ENCODE results near the gene ARHGEF7. TPM values are rescaled to one million over a fixed set of nuclear protein-coding genes. Genes with fewer than 3 reads are reported as not detected.
"Not testable (repeated sequence)": the region's sequence is repeated elsewhere in the genome, so short reads cannot be mapped to it uniquely, and the experiment has no call there.

ARHGEF7 gene
- total and polyA plus RNA-seq, 5 donors from 2014 or later: 7.1 to 84.9 (median 9.8) TPM

- DNase-seq (no peak), ATAC-seq (ENCODE audit: low read depth in 2 of 2) (no peak)
- no peaks in the 10 kb centered on the region for H3K27me3 Mint-ChIP-seq
- peak overlapping the region; percentile 48 to 68 (median 52) for H3K27ac Mint-ChIP-seq
- H3K36me3 Mint-ChIP-seq: peaks cover 73% of the 10 kb centered on the region
- H3K9me3 Mint-ChIP-seq: peaks cover 0 to 4% (median 0%) of the 10 kb centered on the region in 7 donors
- Histone ChIP-seq H3K4me3 (ENCODE audit: low read depth, low read length) (no peak overlapping the region), H3K27me3 (ENCODE audit: control insufficient read depth, insufficient read depth, low read length) (no peaks in the 10 kb centered on the region), H3K4me1 (ENCODE audit: control insufficient read depth, insufficient read depth, low read length, poor library complexity, severe bottlenecking) (no peaks in the 10 kb centered on the region), H3K9me3 (ENCODE audit: control insufficient read depth in 2 of 2, low read length in 2 of 2) (no peaks in the 10 kb centered on the region), H3K27ac (ENCODE audit: insufficient read depth, low read length, poor library complexity, severe bottlenecking) (no peak overlapping the region), H3K36me3 (ENCODE audit: control insufficient read depth, insufficient read depth, low read length) (peaks cover 59% of the 10 kb centered on the region)
- no peak overlapping the region for H3K4me3 Mint-ChIP-seq
- peaks cover 0 to 16% (median 6%) of the 10 kb centered on the region in 4 donors for H3K4me1 Mint-ChIP-seq
Observed at GRCh38 chr13:111252446-111253364, 137.6 kb downstream of the ARHGEF7 start.

GRCh38 chr13:111253365-111253872, 138.3 kb downstream of the ARHGEF7 start:
- H3K27ac Mint-ChIP-seq: no peak overlapping the region
- H3K4me1 ChIP-seq (ENCODE audit: control insufficient read depth, insufficient read depth, low read length, poor library complexity, severe bottlenecking): no peaks in the 10 kb centered on the region
- H3K9me3 Mint-ChIP-seq: peaks cover 0 to 4% (median 0%) of the 10 kb centered on the region in 7 donors
- no peaks in the 10 kb centered on the region for H3K9me3 ChIP-seq (ENCODE audit: control insufficient read depth in 2 of 2, low read length in 2 of 2)
- H3K27me3 ChIP-seq (ENCODE audit: control insufficient read depth, insufficient read depth, low read length): no peaks in the 10 kb centered on the region
- H3K4me3 ChIP-seq (ENCODE audit: low read depth, low read length): no peak overlapping the region
- H3K27me3 Mint-ChIP-seq: no peaks in the 10 kb centered on the region
- ATAC-seq (ENCODE audit: low read depth in 2 of 2) (no peak), DNase-seq (no peak)
- H3K4me3 Mint-ChIP-seq: no peak overlapping the region
- H3K27ac ChIP-seq (ENCODE audit: insufficient read depth, low read length, poor library complexity, severe bottlenecking): no peak overlapping the region
- peaks cover 0 to 16% (median 5%) of the 10 kb centered on the region in 4 donors for H3K4me1 Mint-ChIP-seq
- H3K36me3 Mint-ChIP-seq: peaks cover 72% of the 10 kb centered on the region
- peaks cover 56% of the 10 kb centered on the region for H3K36me3 ChIP-seq (ENCODE audit: control insufficient read depth, insufficient read depth, low read length)

- H3K4me3 ChIP-seq (ENCODE audit: low read depth, low read length): no peak overlapping the region
- H3K36me3 Mint-ChIP-seq: peaks cover 74% of the 10 kb centered on the region
- H3K27me3 Mint-ChIP-seq: no peaks in the 10 kb centered on the region
- ATAC-seq (ENCODE audit: low read depth in 2 of 2) (no peak), DNase-seq (no peak)
- H3K9me3 ChIP-seq (ENCODE audit: control insufficient read depth in 2 of 2, low read length in 2 of 2): peaks cover 7 to 15% of the 10 kb centered on the region in 2 experiments
- H3K4me1 ChIP-seq (ENCODE audit: control insufficient read depth, insufficient read depth, low read length, poor library complexity, severe bottlenecking): no peaks in the 10 kb centered on the region
- H3K4me3 Mint-ChIP-seq: no peak overlapping the region
- H3K36me3 ChIP-seq (ENCODE audit: control insufficient read depth, insufficient read depth, low read length): peaks cover 55% of the 10 kb centered on the region
- H3K27me3 ChIP-seq (ENCODE audit: control insufficient read depth, insufficient read depth, low read length): no peaks in the 10 kb centered on the region
- no peak overlapping the region for H3K27ac Mint-ChIP-seq
- peaks cover 0 to 16% (median 5%) of the 10 kb centered on the region in 4 donors for H3K4me1 Mint-ChIP-seq
- H3K9me3 Mint-ChIP-seq: peaks cover 0 to 13% (median 2%) of the 10 kb centered on the region in 7 donors
- no peak overlapping the region for H3K27ac ChIP-seq (ENCODE audit: insufficient read depth, low read length, poor library complexity, severe bottlenecking)
Observed at GRCh38 chr13:111255228-111255790, 140.2 kb downstream of the ARHGEF7 start.

GRCh38 chr13:111256458-111256857, 141.3 kb downstream of the ARHGEF7 start:
- Mint-ChIP-seq H3K4me3 (no peak overlapping the region), H3K9me3 (peaks cover 0 to 16% (median 2%) of the 10 kb centered on the region in 7 donors), H3K27ac (peak overlapping the region in 2 of 3 donors; percentile 27 to 45), H3K36me3 (peaks cover 68% of the 10 kb centered on the region), H3K27me3 (no peaks in the 10 kb centered on the region), H3K4me1 (peaks cover 0 to 17% (median 8%) of the 10 kb centered on the region in 4 donors)
- Histone ChIP-seq H3K9me3 (ENCODE audit: control insufficient read depth in 2 of 2, low read length in 2 of 2) (peaks cover 7 to 15% of the 10 kb centered on the region in 2 experiments), H3K4me3 (ENCODE audit: low read depth, low read length) (no peak overlapping the region), H3K4me1 (ENCODE audit: control insufficient read depth, insufficient read depth, low read length, poor library complexity, severe bottlenecking) (no peaks in the 10 kb centered on the region), H3K27me3 (ENCODE audit: control insufficient read depth, insufficient read depth, low read length) (no peaks in the 10 kb centered on the region), H3K36me3 (ENCODE audit: control insufficient read depth, insufficient read depth, low read length) (peaks cover 44% of the 10 kb centered on the region), H3K27ac (ENCODE audit: insufficient read depth, low read length, poor library complexity, severe bottlenecking) (no peak overlapping the region)
- no peak for DNase-seq
- no peak for ATAC-seq (ENCODE audit: low read depth in 2 of 2)

GRCh38 chr13:111256946-111257345, 141.8 kb downstream of the ARHGEF7 start:
- H3K4me1 ChIP-seq (ENCODE audit: control insufficient read depth, insufficient read depth, low read length, poor library complexity, severe bottlenecking): no peaks in the 10 kb centered on the region
- H3K36me3 ChIP-seq (ENCODE audit: control insufficient read depth, insufficient read depth, low read length): peaks cover 40% of the 10 kb centered on the region
- Mint-ChIP-seq H3K36me3 (peaks cover 68% of the 10 kb centered on the region), H3K4me3 (no peak overlapping the region), H3K27ac (peak overlapping the region in 1 of 3 donors; percentile 45), H3K9me3 (peaks cover 0 to 16% (median 2%) of the 10 kb centered on the region in 7 donors), H3K27me3 (no peaks in the 10 kb centered on the region), H3K4me1 (peaks cover 0 to 17% (median 6%) of the 10 kb centered on the region in 4 donors)
- ATAC-seq (ENCODE audit: low read depth in 2 of 2) (no peak), DNase-seq (no peak)
- no peak overlapping the region for H3K27ac ChIP-seq (ENCODE audit: insufficient read depth, low read length, poor library complexity, severe bottlenecking)
- peaks cover 7 to 15% of the 10 kb centered on the region in 2 experiments for H3K9me3 ChIP-seq (ENCODE audit: control insufficient read depth in 2 of 2, low read length in 2 of 2)
- no peaks in the 10 kb centered on the region for H3K27me3 ChIP-seq (ENCODE audit: control insufficient read depth, insufficient read depth, low read length)
- H3K4me3 ChIP-seq (ENCODE audit: low read depth, low read length): no peak overlapping the region

- not testable (repeated sequence) for H3K27me3 ChIP-seq (ENCODE audit: control insufficient read depth, insufficient read depth, low read length); H3K27ac Mint-ChIP-seq; H3K4me3 Mint-ChIP-seq; DNase-seq; ATAC-seq (ENCODE audit: low read depth in 2 of 2); H3K4me3 ChIP-seq (ENCODE audit: low read depth, low read length); H3K4me1 ChIP-seq (ENCODE audit: control insufficient read depth, insufficient read depth, low read length, poor library complexity, severe bottlenecking); H3K27ac ChIP-seq (ENCODE audit: insufficient read depth, low read length, poor library complexity, severe bottlenecking); H3K27me3 Mint-ChIP-seq
- Histone ChIP-seq H3K9me3 (ENCODE audit: control insufficient read depth in 2 of 2, low read length in 2 of 2) (peaks cover 7 to 15% of the 10 kb centered on the region in 2 experiments), H3K36me3 (ENCODE audit: control insufficient read depth, insufficient read depth, low read length) (peaks cover 33% of the 10 kb centered on the region)
- H3K9me3 Mint-ChIP-seq: peaks cover 0 to 16% (median 2%) of the 10 kb centered on the region in 7 donors
- peaks cover 66% of the 10 kb centered on the region for H3K36me3 Mint-ChIP-seq
- H3K4me1 Mint-ChIP-seq: peaks cover 3 to 17% (median 6%) of the 10 kb centered on the region in 4 donors
Observed at GRCh38 chr13:111257899-111258298, 142.8 kb downstream of the ARHGEF7 start.

GRCh38 chr13:111258637-111259036, 143.5 kb downstream of the ARHGEF7 start:
- peaks cover 6 to 19% (median 8%) of the 10 kb centered on the region in 4 donors for H3K4me1 Mint-ChIP-seq
- no peak for DNase-seq
- peak overlapping the region in 1 of 4 donors; percentile 29 for H3K4me3 Mint-ChIP-seq
- H3K27ac ChIP-seq (ENCODE audit: insufficient read depth, low read length, poor library complexity, severe bottlenecking): no peak overlapping the region
- peaks cover 30% of the 10 kb centered on the region for H3K36me3 ChIP-seq (ENCODE audit: control insufficient read depth, insufficient read depth, low read length)
- H3K36me3 Mint-ChIP-seq: peaks cover 62% of the 10 kb centered on the region
- peaks cover 7 to 15% of the 10 kb centered on the region in 2 experiments for H3K9me3 ChIP-seq (ENCODE audit: control insufficient read depth in 2 of 2, low read length in 2 of 2)
- peaks cover 0 to 16% (median 2%) of the 10 kb centered on the region in 7 donors for H3K9me3 Mint-ChIP-seq
- no peaks in the 10 kb centered on the region for H3K27me3 Mint-ChIP-seq
- no peak overlapping the region for H3K4me3 ChIP-seq (ENCODE audit: low read depth, low read length)
- no peak for ATAC-seq (ENCODE audit: low read depth in 2 of 2)
- H3K4me1 ChIP-seq (ENCODE audit: control insufficient read depth, insufficient read depth, low read length, poor library complexity, severe bottlenecking): no peaks in the 10 kb centered on the region
- H3K27me3 ChIP-seq (ENCODE audit: control insufficient read depth, insufficient read depth, low read length): no peaks in the 10 kb centered on the region
- no peak overlapping the region for H3K27ac Mint-ChIP-seq
